Osteocyte (in vitro differentiated cells): ENCODE results near the gene PDE4A. TPM values are rescaled to one million over a fixed set of nuclear protein-coding genes. Genes with fewer than 3 reads are reported as not detected.

Source experiments
- DNase-seq: peaks from one replicate; pipeline ENCODE4 v3.0.0; 2021; ENCODE audit warnings: mixed read lengths; ENCODE audit not compliant: unreplicated experiment; ENCODE audit errors: extremely low spot score
- H3K27ac Mint-ChIP-seq: one replicate; pipeline ENCODE4 v1.8.0; 2021; ENCODE audit warnings: mild to moderate bottlenecking, mixed read lengths; ENCODE audit not compliant: unreplicated experiment
- H3K27me3 Mint-ChIP-seq: one replicate; pipeline ENCODE4 v1.8.0; 2021; ENCODE audit warnings: mixed read lengths; ENCODE audit not compliant: unreplicated experiment
- H3K36me3 Mint-ChIP-seq: one replicate; pipeline ENCODE4 v1.8.0; 2021; ENCODE audit warnings: mixed read lengths; ENCODE audit not compliant: unreplicated experiment
- H3K4me1 Mint-ChIP-seq: one replicate; pipeline ENCODE4 v1.8.0; 2021; ENCODE audit warnings: mixed read lengths; ENCODE audit not compliant: unreplicated experiment
- H3K4me3 Mint-ChIP-seq: one replicate; pipeline ENCODE4 v1.8.0; 2021; ENCODE audit warnings: mild to moderate bottlenecking, moderate library complexity, mixed read lengths; ENCODE audit not compliant: unreplicated experiment
- H3K9me3 Mint-ChIP-seq: one replicate; pipeline ENCODE4 v1.8.0; 2021; ENCODE audit warnings: mixed read lengths; ENCODE audit not compliant: unreplicated experiment
- CTCF ChIP-seq: fragments of 200-600 bp; sonication (generic); IDR thresholded peaks from 2 replicates; pipeline ENCODE4 v1.5.0; 2021; ENCODE audit warnings: antibody characterized with exemption, mild to moderate bottlenecking, moderate library complexity
- total RNA-seq: library from RNA; stranded (reverse); gene quantifications from 2 replicates; pipeline ENCODE4 v1.2.1, GENCODE V29; 2021

Gene PDE4A
- total RNA-seq, 1 donor from 2014 or later = 12.7 TPM

GRCh38 chr19:10499550-10500246 lies 79.4 kb downstream of the PDE4A start:
- H3K4me3 Mint-ChIP-seq = no peak overlapping the region
- TF ChIP-seq CTCF = no peak
- peaks cover 23% of the 10 kb centered on the region for H3K4me1 Mint-ChIP-seq
- no peak for DNase-seq
- no peaks in the 10 kb centered on the region for H3K27me3 Mint-ChIP-seq
- H3K9me3 Mint-ChIP-seq = no peaks in the 10 kb centered on the region
- H3K27ac Mint-ChIP-seq = no peak overlapping the region
- peaks cover 14% of the 10 kb centered on the region for H3K36me3 Mint-ChIP-seq

GRCh38 chr19:10500247-10500592 lies 79.9 kb downstream of the PDE4A start:
- Mint-ChIP-seq H3K27me3 (no peaks in the 10 kb centered on the region), H3K36me3 (peaks cover 14% of the 10 kb centered on the region), H3K9me3 (no peaks in the 10 kb centered on the region), H3K4me1 (peaks cover 23% of the 10 kb centered on the region), H3K4me3 (peak overlapping the region; percentile 48), H3K27ac (peak overlapping the region; percentile 70)
- TF ChIP-seq CTCF = no peak
- no peak for DNase-seq

- peak overlapping the region; percentile 91 for H3K27ac Mint-ChIP-seq
- TF ChIP-seq CTCF = no peak
- DNase-seq = peak; percentile 89
These were observed 81.7 kb downstream of the PDE4A start for GRCh38 chr19:10501971-10502523.

GRCh38 chr19:10502524-10503001 lies 82.2 kb downstream of the PDE4A start:
- peak overlapping the region; percentile 91 for H3K27ac Mint-ChIP-seq
- H3K27me3 Mint-ChIP-seq = no peaks in the 10 kb centered on the region
- H3K4me3 Mint-ChIP-seq = peak overlapping the region; percentile 88
- DNase-seq = peak; percentile 96
- H3K4me1 Mint-ChIP-seq = peaks cover 23% of the 10 kb centered on the region
- H3K9me3 Mint-ChIP-seq = no peaks in the 10 kb centered on the region
- TF ChIP-seq CTCF = no peak
- peaks cover 9% of the 10 kb centered on the region for H3K36me3 Mint-ChIP-seq

More at GRCh38 chr19:10501971-10502523, 81.7 kb downstream of the PDE4A start:
- peaks cover 12% of the 10 kb centered on the region for H3K36me3 Mint-ChIP-seq
- peak overlapping the region; percentile 88 for H3K4me3 Mint-ChIP-seq
- no peaks in the 10 kb centered on the region for H3K9me3 Mint-ChIP-seq
- no peaks in the 10 kb centered on the region for H3K27me3 Mint-ChIP-seq
- H3K4me1 Mint-ChIP-seq = peaks cover 25% of the 10 kb centered on the region

- DNase-seq = no peak
- Mint-ChIP-seq H3K27ac (peak within 1 kb of the TSS; percentile 91), H3K4me1 (peaks cover 23% of the 10 kb centered on the region), H3K36me3 (peaks cover 9% of the 10 kb centered on the region), H3K9me3 (no peaks in the 10 kb centered on the region), H3K4me3 (peak within 1 kb of the TSS; percentile 88), H3K27me3 (no peaks in the 10 kb centered on the region)
- no peak for TF ChIP-seq CTCF
These were observed 82.9 kb downstream of the PDE4A start, which contains the start of gene KEAP1 for GRCh38 chr19:10503002-10503789. TSS of gene KEAP1 (minus strand) at chr19:10503356. CDS start at chr19:10500033, 3,323 bp downstream.
